Retina (tissue), 1 donor: ENCODE data around the gene ABCC4.

Source experiments
- DNase-seq: peaks from one replicate; pipeline ENCODE4 v3.0.0-alpha.2; 2016

ABCC4 gene, protein sequence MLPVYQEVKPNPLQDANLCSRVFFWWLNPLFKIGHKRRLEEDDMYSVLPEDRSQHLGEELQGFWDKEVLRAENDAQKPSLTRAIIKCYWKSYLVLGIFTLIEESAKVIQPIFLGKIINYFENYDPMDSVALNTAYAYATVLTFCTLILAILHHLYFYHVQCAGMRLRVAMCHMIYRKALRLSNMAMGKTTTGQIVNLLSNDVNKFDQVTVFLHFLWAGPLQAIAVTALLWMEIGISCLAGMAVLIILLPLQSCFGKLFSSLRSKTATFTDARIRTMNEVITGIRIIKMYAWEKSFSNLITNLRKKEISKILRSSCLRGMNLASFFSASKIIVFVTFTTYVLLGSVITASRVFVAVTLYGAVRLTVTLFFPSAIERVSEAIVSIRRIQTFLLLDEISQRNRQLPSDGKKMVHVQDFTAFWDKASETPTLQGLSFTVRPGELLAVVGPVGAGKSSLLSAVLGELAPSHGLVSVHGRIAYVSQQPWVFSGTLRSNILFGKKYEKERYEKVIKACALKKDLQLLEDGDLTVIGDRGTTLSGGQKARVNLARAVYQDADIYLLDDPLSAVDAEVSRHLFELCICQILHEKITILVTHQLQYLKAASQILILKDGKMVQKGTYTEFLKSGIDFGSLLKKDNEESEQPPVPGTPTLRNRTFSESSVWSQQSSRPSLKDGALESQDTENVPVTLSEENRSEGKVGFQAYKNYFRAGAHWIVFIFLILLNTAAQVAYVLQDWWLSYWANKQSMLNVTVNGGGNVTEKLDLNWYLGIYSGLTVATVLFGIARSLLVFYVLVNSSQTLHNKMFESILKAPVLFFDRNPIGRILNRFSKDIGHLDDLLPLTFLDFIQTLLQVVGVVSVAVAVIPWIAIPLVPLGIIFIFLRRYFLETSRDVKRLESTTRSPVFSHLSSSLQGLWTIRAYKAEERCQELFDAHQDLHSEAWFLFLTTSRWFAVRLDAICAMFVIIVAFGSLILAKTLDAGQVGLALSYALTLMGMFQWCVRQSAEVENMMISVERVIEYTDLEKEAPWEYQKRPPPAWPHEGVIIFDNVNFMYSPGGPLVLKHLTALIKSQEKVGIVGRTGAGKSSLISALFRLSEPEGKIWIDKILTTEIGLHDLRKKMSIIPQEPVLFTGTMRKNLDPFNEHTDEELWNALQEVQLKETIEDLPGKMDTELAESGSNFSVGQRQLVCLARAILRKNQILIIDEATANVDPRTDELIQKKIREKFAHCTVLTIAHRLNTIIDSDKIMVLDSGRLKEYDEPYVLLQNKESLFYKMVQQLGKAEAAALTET (N-terminal part only)

DNA sequence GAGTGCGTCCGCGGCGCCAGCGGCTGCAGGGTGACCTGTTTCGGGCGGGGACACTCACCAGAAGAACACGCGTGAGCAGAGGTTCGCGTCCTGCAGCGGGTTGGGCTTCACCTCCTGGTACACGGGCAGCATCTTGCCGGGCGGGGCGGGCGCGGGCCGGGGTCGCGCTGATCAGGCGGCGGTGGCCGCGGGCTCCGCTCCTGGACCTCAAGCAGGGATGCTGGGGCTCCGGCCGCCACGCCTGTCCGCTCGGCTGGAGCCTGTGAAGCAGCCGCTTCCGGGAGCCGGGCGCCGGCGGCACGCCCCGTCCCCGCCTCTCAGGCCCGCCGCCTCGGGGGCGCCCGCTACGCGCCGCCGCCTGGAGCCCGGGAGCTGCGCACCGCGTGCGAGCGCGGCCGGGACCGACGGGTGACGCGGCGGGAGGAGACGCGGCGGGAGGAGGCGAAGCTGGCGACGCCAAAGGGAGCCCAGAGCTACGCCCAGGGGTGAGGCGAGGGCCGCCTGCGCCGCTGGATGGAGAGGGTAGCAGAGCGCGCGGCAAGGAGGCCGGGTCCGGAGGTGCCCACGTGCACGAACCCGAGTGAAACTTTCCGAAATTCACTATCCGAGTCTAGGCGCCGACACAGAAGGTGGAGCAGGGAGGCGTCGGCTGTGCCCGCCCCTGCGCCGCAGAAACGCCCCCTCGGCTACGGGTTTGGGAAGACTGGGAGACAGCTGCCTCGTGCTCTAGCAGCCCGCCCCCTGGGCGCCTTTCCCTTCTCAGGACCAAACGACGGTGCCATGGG is at the start of gene ABCC4:
Gene ABCC4, minus strand, starts transcription at position 269 of the 785 bp plus-strand sequence. Its CDS starts 137 bp downstream, at position 132.
- peak; percentile 88 for DNase-seq

DNA sequence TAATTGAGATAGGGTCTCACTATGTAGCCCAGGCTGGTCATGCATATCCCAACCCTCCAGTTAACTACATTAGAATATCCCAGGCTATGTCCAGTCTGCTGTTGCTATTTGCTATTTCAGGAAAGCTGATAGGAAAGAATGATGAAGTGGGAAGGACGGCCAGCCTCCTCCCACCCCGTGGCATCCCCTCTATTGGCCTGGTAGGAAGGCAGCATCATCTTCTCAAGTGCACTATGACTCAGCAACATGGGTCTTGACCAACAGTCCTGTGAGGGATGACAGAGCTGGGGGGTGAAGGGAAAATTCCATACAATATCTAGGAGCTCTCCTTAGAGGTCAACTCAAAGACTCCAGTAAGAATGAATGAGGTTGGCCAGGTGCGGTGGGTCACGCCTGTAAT is 48.0 kb upstream of the ABCC4 start:
- no peak for DNase-seq

DNA sequence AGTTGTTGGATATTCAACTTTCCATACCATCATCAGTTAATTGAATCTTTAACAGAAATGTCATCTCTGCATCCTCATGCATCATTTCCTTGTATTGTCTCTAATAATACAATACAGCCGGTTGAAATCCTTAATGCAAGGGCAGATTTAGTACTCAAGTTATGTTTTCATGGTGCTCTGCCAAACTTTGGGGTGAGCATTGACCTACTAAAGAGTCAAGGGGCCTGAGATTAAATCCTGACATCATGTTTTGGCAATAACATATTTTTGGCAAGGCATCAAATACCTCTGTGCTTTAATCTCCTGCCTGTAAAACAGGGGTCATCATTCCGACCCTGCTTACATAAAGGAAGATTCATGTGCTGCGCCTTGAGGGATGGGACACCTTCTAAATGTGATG is 42.7 kb upstream of the ABCC4 start:
- no peak for DNase-seq

DNA sequence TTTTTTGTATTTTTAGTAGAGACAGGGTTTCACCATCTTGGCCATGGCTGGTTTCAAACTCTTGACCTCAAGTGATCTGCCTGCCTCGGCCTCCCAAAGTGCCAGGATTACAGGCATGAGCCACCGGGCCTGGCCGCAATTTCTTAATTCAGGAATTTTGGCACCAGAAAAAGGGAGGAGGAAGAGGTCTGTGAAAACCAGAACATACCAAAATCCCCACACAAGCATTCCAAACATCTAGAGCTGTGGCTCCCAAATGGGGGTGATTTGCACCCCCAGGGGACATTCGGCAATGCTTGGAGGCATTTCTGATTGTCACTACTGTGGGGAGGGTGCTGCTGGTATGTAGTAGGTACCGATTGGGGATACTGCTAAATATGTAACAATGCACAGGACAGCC is 40.2 kb upstream of the ABCC4 start:
- DNase-seq, result no peak

DNA sequence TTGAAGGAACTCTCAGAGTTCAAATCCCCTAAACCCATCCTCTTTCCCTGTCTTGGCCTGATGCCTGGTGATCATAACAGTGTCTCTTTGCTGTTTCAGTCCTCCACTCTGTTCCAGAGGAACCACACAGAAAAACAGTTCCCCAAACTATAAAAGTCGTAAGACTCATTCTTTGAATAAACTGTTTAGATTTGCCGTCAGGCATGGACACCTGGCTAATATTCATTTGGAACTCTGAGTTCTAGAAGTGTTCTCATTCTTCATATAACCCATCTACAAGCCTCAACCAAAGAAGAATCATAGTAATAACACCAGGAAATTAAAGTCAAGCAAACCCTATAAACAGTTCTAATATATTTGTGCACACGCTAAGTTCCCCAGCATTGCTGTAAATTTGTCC is 37.7 kb upstream of the ABCC4 start:
- no peak for DNase-seq

DNA sequence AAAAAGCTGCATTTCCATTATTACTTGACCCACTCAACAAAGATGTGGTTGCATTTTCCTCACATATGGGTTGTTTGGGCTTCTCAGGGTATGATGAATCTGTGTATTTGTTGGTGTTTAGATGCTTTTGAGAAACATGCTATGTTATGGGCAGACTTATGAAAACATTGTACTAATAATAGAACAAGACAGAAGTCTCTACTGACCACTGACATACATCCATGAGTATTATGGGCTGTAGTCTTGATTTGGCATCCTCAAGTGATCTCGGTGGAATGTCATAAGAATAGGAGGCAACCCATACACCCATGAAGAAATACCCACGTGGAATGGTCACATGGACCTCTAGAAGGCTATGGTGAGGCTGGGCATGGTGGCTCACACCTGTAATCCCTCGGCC is 36.3 kb upstream of the ABCC4 start:
- DNase-seq, result no peak

DNA sequence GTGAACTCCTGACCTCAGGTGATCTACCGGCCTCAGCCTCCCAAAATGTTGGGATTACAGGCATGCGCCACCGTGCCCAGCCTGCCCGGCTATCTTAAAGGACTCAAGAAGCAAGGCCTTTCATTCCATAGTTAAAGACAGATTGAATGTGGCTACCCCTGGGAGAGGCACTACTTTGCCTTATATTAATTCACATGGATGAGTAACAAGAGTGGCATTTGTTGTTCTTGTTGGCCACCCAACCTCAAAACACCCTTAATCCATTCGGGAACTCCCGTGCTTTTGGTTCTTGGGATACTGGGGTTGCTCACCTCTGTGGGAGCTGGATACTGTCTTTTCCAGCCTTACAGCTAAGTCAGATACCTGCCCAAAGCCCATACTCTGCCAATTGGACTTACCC is 34.4 kb upstream of the ABCC4 start:
- no peak for DNase-seq

DNA sequence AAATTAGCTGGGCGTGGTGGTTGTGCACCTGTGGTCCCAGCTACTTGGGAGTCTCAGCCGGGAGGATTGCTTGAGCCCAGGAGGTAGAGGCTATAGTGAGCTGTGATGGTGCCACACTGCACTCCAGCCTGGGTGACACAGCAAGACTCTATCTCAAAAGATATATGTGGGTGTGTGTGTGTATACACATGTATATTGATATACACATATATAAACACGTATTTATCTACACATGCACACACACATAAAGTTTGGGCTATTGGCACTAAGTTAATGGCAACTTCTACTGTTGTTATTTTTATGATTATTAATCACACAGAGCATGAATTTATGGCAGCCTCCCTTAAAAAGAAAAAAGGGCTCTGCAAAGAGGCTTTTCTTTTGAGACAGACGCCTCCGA is 27.1 kb upstream of the ABCC4 start:
- DNase-seq, result no peak

DNA sequence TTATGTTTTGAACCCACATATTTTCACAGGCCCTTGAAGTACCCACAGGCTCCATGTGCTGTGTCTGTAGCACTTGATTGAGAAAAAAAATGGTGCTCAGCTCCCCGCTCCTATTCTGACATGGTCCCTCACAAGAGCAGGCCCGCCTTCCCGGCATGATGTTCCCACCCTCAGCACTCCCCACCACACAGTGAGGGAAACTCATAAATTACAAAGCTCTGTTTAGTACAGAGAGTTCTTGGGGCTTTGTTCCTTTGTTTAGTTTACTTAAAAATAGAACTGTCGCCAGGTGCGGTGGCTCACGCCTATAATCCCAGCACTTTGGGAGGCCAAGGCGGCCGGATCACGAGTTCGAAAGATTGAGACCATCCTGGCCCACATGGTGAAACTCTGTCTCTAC is 25.9 kb upstream of the ABCC4 start:
- no peak for DNase-seq

DNA sequence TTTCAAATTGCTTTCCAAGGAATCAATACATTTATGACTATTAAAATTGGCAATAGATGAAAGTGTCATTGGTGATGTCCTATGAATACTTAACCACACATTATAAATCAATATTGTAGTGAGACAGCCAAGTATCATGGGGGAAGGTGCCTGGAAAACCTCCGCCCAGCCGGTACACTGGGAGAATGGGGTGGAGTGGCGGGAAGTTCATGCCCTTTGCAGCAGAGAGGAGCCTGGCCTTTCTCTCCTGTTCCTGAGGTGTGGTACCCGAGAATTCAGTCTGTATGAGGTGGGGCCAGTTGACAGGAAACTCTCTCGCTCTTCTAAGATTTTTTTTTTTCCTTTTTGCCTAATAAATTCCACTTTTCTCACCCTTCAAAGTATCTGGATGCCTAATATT is 25.4 kb upstream of the ABCC4 start:
- DNase-seq, result no peak

DNA sequence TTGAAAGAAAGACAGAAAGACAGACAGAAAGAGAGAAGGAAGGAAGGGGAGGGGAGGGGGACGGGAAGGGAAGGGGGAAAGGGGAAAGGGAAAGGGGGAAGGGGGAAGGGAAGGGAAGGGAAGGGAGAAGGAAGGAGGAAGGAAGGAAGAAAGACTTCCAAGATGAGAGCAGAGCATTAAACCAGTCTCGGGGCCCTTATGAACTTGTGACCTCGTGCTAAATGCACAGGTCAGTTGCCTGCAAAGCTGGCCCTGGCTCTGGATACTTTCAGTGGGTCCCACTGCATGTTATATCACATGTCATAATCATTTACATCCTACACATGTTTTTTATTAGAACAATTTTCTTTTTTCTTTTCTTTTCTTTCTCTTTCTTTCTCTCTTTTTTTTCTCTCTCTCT is 24.2 kb upstream of the ABCC4 start:
- DNase-seq, result no peak

DNA sequence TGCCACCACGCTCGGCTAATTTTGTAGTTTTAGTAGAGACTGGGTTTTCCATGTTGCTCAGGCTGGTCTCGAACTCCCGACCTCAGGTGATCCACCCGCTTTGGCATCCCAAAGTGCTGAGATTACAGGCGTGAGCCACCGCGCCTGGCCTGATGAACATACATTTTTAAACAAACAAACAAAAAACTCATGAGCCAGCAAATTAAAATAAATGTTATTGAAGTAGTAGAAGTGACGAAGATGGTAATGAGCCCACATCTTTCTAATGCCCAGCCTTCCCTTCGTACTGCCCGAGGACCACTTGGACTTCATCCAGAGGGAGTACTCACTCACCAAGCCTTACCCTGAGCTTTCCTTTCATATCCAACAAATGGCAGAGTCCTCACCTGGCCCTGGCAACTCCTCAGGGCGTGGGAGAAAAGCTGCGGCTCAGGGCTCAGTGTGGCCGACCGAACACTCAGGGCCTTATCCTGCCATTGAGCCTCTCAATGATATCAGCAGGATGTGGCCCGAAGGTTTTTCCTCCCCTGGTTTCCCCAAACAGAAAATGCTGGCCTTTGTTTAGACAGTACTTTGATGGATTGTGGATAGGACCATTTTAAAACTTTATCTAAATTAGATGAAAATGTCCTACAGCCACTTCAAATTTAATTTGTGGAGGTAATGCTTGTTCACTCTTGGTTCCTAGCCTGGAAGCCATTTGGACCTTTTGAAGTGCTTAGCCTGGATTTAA is 22.8 kb upstream of the ABCC4 start:
- DNase-seq, result no peak

DNA sequence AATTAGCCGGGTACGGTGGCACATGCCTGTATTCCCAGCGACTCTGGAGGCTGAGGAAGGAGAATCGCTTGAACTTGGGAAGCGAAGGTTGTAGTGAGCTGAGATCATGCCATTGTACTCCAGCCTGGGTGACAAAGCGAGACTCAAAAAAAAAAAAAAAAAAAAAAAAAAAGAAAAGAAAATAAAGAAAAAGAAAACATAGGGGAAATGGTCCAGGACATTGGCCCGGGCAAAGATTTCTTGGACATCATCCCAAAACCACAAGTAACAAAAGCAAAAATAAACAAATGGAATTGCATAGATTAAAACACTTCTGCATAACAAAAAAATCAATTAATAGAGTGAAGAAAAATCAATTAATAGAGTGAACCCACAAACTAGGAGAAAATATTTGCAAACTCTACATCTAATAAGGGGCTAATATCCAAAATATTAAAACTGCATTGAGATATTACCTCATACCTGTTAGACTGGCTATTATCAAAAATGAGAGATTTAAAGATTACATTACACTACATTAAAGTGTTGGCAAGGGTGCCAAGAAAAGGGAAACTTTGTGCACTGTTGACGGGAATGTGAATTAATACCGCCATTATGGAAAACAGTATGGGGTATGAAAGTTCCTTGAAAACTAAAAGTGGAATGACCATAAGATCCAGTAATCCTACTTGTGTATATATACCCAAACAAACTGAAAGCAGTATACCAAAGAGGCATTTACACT is 18.5 kb upstream of the ABCC4 start:
- DNase-seq, result no peak

DNA sequence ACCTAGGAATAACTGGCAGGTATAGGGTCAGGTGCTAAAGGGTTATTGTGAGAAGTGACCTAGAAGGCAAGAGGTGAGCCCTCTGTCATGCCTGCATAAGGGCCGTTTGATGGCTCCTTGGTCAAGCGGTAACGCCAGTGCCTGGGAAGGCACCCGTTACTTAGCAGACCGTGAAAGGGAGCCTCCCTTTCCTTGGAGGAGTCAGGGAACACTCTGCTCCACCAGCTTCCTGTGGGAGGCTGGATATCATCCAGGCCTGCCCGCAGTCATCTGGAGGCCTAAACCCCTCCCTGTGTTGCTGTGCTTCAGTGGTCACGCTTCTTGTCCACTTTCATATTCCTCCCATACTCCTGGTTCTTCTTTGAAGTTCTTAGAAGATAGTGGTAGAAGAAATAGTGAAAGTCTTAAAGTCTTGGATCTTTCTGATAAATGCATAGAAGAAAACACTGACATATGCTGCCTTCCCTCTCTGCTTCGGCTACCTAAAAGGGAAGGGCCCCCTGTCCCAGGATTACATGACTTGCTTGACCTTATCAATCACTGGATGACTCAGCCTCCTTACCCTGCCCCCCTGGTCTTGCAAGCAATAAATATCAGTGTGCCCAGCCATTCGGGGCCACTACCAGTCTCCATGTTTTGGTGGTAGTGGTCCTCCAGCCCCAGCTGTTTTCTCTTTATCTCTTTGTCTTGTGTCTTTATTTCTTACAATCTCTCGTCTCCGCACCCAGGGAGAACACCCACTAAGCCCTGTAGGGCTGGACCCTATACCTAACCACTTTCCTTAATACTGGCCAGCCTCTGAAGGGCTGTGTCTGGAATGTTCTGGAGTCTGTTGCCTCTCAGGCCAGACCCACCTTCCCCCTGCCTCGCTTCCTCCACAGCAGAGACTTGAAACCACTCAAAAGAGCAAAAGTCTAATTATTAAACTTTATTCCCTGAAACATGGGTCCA is 16.1 kb upstream of the ABCC4 start:
- DNase-seq, result no peak

DNA sequence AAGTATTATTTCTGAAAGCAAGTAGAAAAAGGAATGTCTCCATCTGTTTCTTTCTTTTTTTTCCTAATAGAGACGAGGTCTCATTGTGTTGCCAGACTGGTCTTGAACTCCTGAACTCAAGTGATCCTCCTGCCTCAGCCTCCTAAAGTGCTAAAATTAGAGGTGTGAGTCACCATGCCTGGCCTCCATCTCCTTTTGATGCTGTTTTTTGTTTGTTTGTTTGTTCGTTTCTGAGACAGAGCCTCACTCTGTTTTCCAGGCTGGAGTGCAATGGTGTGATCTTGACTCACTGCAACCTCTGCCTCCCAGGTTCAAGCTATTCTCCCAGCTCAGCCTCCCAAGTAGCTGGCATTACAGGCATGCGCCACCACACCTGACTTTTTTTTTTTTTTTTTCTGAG is 14.5 kb upstream of the ABCC4 start:
- no peak for DNase-seq

DNA sequence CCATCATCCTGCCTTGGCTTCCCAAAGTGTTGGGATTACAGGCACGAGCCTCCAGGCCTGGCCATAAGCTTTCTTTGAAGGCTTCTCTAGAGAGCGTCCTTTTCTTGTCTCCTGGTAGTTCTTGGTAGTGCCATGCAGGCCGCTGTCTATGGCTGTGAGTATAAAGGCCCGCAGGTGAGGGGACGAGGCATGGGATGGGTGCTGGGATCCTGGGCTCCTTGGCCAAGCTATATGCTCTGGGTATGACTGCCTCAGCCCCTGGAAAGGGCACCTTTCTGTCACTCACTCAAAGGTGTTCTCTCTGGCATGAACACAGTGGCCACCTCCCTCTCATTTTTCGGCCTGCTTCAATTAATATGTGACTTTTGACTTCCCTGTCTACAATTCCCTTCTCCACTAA is 6.3 kb upstream of the ABCC4 start:
- no peak for DNase-seq

DNA sequence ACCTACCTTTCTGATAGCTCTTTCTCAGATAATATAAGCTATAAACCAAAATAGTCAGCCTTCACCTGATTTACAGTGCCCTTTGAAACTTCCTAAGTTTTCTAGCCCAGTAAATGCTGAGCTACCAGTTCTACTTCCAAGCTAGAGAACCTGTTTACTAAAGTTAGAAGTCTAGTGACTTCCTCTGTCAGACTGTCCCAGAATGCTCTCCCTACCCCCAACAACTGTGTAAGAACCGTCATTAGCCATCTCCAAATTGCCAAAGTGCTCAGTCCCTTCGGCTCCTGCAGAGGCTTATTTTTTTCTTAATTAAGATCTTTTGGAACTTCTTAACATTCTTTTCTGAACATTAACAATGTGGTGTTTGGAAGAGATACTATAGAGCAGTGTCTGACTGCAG is 3.2 kb upstream of the ABCC4 start:
- no peak for DNase-seq

DNA sequence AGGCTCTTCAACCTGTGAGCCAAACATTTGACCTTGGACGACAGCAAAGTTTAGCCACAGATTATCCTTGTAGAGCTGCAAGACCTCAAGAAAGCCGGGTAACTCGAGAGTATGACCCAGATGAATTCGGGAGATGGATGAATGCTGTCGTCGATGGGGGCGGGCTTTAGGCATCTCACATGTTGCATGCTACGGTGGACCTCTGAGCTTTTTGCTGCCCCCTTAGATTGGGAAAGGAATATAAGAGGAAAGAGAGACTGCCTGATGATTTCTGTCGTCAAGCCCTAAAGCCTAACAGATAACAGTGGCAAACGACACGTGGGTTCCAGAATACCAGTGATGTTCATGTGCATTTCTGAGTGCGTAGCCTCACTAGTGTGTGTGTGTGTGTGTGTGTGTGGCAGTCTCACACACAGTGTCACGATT is 730 bp upstream of the ABCC4 start:
- no peak for DNase-seq

DNA sequence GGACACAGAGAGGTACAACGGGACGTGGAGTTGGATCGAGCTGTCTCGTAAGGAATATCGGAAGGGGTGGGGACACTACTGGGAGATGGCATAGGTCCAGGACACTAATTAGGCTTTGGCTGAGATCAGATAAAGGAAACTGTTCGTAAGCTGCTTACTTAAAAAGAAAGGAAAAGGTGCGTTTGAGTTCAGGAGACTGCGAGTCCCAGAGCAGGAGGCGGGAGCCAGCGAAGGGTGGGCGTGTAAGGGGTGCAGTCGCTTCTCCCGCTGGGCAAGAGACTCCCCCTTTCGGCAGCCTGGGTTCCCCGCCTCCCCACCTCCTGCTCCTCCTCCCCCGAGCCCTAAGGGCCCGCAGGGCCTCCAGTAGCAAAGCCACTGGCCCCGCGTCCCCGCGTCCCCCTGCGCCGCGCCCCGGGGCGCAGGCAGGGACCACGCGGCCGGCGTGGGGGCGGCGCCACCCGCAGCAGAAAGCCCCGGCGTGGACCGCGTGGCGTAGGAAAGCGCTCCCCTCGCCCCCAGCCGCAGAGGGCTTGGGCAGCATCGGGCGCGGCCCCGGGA is 547 bp downstream of the ABCC4 start:
- DNase-seq, result peak; percentile 65
